ENCODE results near the gene GOLGA2.

GRCh38 chr9:128323791-128324190, 48.0 kb upstream of the GOLGA2 start:
- TF ChIP-seq CTCF (conservative IDR thresholded peaks at IDR 0.05) (no peak), EZH2 (IDR thresholded peaks at IDR 0.05; ENCODE audit: low read depth) (no peak)

Measured in PC-9 (cell line).